ENCODE measurements around the gene CTSC.

Gene CTSC

GRCh38 chr11:88315015-88315414, 22.5 kb downstream of the CTSC start:
- DNase-seq, result no peak

DNA sequence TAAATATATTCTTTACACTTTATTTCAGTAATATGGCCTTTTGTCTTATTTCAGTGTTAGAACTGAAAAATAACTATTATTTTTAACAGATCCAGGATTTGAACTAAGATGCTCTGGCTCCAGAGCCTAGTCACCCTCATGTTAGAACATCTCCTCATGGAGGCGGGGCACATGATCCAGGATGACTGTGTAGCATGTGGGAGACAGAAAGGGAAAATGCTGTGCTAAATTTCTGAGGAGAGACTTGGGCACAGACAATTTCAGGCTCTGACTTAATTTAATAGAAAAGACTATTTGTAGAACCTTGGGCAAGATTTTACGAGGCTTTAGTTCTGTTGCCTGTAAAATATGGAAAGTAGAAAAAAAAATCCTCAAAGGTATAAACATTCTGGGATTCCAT, 24.1 kb downstream of the CTSC start:
- DNase-seq, result no peak

DNA sequence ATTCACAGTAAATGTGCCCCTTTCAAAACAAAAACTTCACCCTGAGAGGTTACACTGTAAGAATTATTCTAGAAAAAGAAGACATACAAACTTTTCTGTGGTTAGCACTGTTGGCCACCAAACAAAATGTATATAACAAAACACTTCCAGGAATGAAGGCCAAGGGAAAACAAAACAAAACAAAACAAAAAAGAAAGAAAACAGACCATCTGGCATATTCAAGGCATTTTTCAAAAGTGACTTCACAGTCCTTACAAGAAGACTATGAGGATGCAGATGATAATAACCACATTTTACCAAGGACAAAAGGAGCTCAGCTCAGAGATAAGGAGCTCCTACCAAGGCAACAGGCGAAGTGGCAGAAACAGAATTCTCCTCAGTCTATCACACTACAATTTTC, 24.9 kb downstream of the CTSC start:
- no peak for DNase-seq

- no peak for DNase-seq
These were observed 27.3 kb downstream of the CTSC start for GRCh38 chr11:88310246-88310645.

GRCh38 chr11:88308576-88308975, 29.0 kb downstream of the CTSC start:
- DNase-seq, result no peak

GRCh38 chr11:88307749-88308425, 29.6 kb downstream of the CTSC start:
- no peak for DNase-seq

- no peak for DNase-seq
These were observed 30.8 kb downstream of the CTSC start for GRCh38 chr11:88306785-88307184.

DNA sequence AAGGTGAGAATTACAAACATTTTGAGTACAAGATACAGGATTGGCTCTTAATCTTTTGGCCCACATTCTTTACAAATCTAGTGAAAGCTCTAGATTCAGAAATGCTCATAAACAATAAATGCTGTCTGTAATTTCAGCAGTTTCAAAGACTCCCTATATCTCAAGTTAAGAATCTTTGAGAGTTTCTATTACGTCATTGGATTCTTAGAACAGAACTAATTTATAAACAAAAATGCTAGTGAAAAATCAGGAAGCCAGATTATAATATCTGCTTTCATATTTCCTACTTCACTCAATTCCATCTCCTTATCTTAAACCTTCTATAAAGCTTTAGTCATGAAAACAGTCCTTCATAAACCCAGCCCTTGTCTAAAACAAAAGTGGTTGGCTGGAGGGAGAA, 32.1 kb downstream of the CTSC start:
- no peak for DNase-seq

DNA sequence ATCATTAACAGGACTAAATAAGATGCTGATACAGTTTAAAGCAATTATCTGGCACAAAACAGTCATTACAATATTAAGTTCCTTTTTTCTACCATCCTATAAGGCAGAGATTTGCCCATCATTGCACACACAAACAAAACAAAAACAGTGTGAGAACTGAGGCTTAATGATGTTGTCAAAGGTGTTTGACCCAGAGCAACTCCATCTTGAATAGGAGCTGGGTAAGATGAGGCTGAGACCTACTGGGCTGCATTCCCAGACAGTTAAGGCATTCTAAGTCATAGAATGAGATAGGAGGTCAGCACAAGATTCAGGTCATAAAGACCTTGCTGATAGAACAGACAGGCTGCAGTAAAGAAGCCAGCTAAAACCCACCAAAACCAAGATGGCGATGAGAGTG, 33.2 kb downstream of the CTSC start:
- no peak for DNase-seq

- no peak for DNase-seq
These were observed 34.5 kb downstream of the CTSC start for GRCh38 chr11:88303037-88303436.

DNA sequence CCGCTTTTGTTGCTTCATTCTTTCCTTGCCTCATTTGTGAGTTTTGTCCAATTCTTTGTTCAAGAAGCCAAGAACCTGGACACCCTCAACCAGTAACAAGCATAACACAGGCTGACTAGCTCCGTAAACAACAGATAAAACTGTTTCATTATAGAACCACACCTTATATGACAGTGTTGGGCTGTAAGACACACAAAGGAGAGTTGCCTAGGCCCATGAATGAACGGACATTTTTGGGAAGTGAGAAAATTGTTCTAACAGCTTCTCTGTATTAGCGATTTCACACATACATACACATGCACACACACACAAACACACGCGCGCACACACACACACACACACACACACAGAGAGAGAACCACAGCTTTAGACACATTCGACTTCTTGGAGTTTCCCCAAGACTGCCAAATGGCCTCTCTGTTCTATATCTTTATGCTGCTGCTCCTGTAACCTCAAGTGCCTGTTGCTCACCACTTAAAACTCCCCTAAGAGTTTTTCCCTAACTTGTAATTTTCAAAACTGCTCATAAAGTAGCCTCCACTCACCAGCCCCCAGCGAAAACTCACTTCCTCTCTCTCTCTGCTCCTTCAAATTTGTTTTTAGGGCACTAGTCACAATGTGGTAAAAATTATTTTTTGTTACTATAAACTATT, 35.9 kb downstream of the CTSC start:
- DNase-seq, result no peak

DNA sequence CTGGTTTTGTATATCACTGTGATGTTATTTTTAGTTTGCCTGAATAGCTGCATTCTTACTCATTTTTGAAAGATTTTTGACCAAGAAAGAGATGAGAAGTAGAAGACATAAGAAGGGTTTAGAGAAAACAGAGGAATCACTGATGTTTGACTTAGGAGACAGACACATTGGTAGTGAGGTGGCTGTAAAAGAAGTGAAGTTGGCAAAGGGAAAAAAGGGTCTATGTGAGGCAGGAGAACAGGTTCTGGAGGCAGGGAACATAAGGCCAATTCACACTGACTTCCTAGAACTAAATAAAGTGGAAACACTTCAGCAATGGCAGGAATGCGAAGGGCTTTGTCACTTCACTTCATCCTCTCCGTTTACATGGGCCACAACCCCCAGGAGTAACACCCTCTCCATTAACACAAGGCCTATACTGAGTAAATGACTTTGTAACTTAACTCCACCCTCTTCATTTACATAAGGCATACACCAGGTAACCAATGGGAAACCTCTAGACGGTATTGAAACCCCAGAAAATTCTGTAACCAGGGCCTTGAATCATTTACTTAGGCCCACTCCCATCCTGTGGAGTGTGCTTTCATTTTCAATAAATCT, 36.5 kb downstream of the CTSC start:
- no peak for DNase-seq

- DNase-seq, result no peak
These were observed 39.7 kb downstream of the CTSC start for GRCh38 chr11:88297863-88298262.

DNA sequence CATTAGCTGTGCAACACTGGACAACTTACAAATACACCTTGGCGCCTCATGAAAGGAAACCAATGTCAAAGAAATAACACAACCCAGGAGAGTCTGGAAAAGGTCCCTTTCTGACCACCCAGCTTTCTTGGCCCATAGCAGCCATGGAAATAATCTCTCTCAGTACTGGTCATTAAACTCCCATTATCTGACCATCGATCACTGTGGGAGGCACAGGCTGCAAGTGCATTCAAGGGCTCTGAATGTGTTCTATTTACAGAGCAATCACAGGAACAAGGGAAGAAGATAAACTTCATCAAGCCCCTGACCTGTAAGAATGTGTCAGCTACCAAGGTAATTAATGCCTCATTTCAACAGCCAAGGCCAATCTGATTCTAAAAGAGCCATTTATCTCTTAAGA, 40.1 kb downstream of the CTSC start:
- no peak for DNase-seq

DNA sequence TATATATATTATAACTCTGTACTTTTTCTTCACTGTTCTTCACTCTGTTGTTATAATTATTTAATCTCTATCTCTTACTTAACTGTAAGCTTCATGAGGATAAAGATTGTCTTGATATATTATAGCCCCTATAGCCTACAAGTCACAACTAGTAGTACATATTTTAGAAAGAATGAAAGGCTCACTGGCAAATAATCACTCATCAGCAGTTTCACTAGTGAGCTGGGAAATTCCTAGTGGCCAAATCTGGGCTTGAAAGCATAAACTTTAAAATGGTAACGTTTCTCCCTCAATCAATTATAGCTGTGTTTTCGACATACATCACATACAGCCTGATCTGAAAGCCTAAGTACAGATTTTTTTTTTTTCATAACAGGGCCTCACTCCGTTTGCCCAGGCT, 42.5 kb downstream of the CTSC start:
- DNase-seq, result no peak

DNA sequence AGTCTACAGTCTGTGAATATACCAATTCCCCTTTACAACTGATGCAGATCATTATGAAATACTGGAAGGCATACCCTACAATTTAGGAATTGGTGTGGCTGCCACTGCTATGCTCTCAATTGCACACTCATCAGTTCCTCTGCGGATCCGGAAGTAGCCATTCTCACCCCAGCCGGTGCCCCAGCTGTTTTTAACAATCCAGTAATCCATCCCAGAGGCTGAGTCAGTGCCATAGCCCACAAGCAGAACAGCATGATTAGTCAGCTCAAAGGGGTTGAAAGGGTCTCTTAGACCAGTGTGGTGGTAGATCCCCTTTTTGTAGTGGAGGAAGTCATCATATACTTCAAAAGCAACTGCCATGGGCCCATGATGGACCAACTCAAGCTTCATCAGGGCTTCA, 43.6 kb downstream of the CTSC start:
- DNase-seq, result no peak

DNA sequence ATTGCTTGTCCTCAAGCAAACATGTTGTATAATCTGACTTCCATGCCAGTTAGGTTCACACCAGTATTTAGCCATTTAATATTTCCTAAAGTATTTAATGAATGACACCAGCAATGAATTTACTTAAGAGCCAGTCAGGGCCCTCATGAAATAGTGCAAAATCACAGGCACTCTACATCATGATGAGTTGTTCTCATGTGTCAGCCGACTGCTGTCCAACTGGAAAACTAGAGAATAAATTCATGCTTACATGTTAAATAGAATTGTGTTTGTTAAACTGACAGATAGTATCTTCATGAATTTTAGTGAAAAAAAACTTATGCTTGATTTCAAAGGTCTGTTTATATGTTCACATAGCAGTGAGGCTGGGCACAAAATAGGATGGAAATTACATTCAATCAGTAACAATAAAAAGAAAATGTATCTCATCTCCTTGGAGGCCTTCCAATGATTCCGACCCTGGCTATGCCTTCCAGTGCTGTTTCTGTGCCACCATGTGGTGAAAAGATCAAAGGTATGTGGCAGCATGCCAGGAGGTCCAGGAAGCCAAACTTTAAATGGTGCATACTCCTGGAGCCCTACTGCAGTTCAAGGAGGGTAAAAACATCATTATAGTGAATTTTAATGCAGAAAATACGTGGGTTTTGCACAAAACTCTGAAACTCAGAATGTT, 45.2 kb downstream of the CTSC start:
- no peak for DNase-seq

GRCh38 chr11:88288560-88288959, 49.0 kb downstream of the CTSC start:
- no peak for DNase-seq

- DNase-seq, result no peak
These were observed 53.0 kb downstream of the CTSC start for GRCh38 chr11:88284336-88285050.

DNA sequence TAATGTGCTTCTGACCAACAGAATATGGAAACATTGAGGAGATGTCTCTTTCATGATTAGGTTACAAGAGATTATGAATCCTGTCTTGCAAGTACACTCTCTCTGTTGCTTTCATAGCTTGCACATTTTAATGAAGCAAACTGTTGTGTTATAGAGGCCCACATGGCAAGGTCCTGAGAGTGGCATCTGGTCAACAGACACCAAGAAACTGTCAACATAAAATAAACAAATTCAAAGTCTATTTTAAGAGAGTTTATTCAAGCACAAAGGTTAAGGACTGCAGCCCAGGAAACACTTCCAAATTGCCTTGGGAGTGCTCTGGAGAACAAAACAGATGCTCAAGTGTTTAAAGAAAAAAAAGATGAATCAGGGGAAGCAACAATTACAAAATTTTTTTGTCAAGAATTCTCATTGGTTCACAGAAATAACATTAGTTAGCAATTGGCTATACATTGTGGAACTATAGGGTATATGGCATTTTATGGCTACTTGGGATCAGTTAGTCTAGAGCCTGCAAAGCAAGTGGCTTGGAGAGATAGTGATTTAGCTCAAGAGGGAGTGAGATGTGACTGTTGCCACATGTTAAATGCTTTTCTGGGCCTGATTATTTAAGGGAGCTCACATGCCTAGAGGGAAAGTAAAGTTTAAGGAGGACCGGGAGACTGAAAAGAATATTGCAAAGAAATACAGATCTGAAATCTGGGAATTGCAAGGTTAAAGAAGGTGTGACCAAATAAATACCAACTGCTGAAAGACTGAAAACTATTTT, 54.6 kb downstream of the CTSC start:
- DNase-seq, result no peak

GRCh38 chr11:88281317-88281712, 56.2 kb downstream of the CTSC start:
- no peak for DNase-seq

DNA sequence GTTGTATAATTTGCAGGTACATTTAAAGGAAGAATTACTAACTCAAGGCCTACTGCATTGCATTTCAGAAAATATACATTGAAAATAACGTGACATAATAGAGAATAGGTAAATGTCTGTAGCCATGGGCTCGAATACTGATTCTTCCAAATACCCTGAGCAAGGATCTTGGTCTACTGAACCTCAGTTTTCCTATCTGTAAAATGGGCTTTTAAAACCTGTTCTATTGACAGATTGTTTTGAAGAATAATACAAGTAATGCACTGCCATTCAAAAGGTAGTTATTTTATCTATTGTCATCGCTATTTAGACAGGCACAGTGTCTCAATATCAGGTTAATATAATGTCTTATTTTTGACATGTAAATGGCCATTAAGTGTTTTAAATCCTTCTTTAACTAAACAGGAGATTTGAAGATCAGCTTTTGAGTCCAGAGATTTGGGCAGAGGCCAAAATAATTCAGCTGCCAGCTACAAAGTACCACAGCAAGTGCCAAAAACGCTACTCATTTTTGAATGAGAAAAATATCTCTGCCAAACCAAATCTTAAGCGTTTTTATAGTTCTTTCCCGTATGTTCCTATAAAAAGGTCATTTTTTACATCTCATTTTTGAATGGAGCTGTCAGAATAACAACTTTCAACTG, 56.7 kb downstream of the CTSC start:
- DNase-seq, result no peak
